HCT116 (cell line): ENCODE data around the gene CCDC24. TPM values are rescaled to one million over a fixed set of nuclear protein-coding genes. Genes with fewer than 3 reads are reported as not detected.

Experiments
- total RNA-seq: library from RNA; stranded (reverse); gene quantifications from one replicate; pipeline ENCODE4 v1.2.1, GENCODE V29; 2021; ENCODE audit not compliant: unreplicated experiment

The CCDC24 gene
- total RNA-seq, 1 experiment from 2014 or later, result 23.3 TPM

Other genes with a start within 250 kb of the CCDC24 start
- gene ARTN, start 57.8 kb upstream of the CCDC24 start, total RNA-seq, result 36.4 TPM
- gene IPO13, start 44.6 kb upstream of the CCDC24 start, total RNA-seq, result 18.7 TPM
- 53.2 TPM for gene DPH2, start 21.6 kb upstream of the CCDC24 start, total RNA-seq
- 122 TPM for gene ATP6V0B, start 16.6 kb upstream of the CCDC24 start, total RNA-seq
- 76.8 TPM for gene B4GALT2, start 12.4 kb upstream of the CCDC24 start, total RNA-seq
- gene SLC6A9, start 39.9 kb downstream of the CCDC24 start, total RNA-seq, result 12.8 TPM
- gene KLF17, start 127.2 kb downstream of the CCDC24 start, total RNA-seq, result not detected
- 0.07 TPM for gene KLF18, start 150.0 kb downstream of the CCDC24 start, total RNA-seq
- gene DMAP1, start 221.9 kb downstream of the CCDC24 start, total RNA-seq, result 27.8 TPM